Measurements from ENCODE around the gene ZNF526. TPM values are rescaled to one million over a fixed set of nuclear protein-coding genes. Genes with fewer than 3 reads are reported as not detected.
A peak's percentile ranks its signal among the peaks of the same experiment; 100 is the strongest.

ZNF526 gene
- total and polyA plus RNA-seq, 9 of the 15 experiments (the other 6 are each of a cell fraction or from before 2014, with no cell fraction given), result 1.3 to 17.9 (median 6.2) TPM

- TF ChIP-seq STAT6 (CRISPR knock-in tag; IDR thresholded peaks at IDR 0.05) (no peak; the same call in 1 of the 2 replicates), TEAD2 (tag; IDR thresholded peaks at IDR 0.05) (no peak), SAP30 (IDR thresholded peaks at IDR 0.05; ENCODE audit: borderline replicate concordance, insufficient read depth, low read depth, low read length, poor library complexity, severe bottlenecking) (no peak), U2AF2 (optimal IDR thresholded peaks at IDR 0.05; ENCODE audit: low read depth, low read length) (no peak), RNF2 (IDR thresholded peaks at IDR 0.05) (no peak), ZNF311 (CRISPR knock-in tag; IDR thresholded peaks at IDR 0.05) (peak; percentile 70; the same call in 1 of the 2 replicates), SRSF3 (IDR thresholded peaks at IDR 0.05; ENCODE audit: insufficient read depth, low read length) (no peak), CBFA2T2 (conservative IDR thresholded peaks at IDR 0.05) (peak; percentile 64), KAT2B (IDR thresholded peaks at IDR 0.05; ENCODE audit: low read depth, low read length) (no peak), SMAD2 (IDR thresholded peaks at IDR 0.05; ENCODE audit: low read depth, low read length) (no peak), HOXB6 (CRISPR knock-in tag; IDR thresholded peaks at IDR 0.05; ENCODE audit: borderline replicate concordance) (no peak), TAF7 (tag; IDR thresholded peaks at IDR 0.05) (no peak), HIVEP1 (CRISPR knock-in tag; IDR thresholded peaks at IDR 0.05) (0 out of 2 replicates have a peak, but pooled peaks have one; percentile 25), WHSC1 (IDR thresholded peaks at IDR 0.05; ENCODE audit: low read length) (no peak), ATF2 (CRISPR knock-in tag; IDR thresholded peaks at IDR 0.05) (no peak), GTF2E2 (tag; IDR thresholded peaks at IDR 0.05) (no peak)
- TF ChIP-seq, protein P1, sequence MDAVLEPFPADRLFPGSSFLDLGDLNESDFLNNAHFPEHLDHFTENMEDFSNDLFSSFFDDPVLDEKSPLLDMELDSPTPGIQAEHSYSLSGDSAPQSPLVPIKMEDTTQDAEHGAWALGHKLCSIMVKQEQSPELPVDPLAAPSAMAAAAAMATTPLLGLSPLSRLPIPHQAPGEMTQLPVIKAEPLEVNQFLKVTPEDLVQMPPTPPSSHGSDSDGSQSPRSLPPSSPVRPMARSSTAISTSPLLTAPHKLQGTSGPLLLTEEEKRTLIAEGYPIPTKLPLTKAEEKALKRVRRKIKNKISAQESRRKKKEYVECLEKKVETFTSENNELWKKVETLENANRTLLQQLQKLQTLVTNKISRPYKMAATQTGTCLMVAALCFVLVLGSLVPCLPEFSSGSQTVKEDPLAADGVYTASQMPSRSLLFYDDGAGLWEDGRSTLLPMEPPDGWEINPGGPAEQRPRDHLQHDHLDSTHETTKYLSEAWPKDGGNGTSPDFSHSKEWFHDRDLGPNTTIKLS (IDR thresholded peaks at IDR 0.05; ENCODE audit: borderline replicate concordance, low read depth), result peak; percentile 94
- TF ChIP-seq, protein P2, sequence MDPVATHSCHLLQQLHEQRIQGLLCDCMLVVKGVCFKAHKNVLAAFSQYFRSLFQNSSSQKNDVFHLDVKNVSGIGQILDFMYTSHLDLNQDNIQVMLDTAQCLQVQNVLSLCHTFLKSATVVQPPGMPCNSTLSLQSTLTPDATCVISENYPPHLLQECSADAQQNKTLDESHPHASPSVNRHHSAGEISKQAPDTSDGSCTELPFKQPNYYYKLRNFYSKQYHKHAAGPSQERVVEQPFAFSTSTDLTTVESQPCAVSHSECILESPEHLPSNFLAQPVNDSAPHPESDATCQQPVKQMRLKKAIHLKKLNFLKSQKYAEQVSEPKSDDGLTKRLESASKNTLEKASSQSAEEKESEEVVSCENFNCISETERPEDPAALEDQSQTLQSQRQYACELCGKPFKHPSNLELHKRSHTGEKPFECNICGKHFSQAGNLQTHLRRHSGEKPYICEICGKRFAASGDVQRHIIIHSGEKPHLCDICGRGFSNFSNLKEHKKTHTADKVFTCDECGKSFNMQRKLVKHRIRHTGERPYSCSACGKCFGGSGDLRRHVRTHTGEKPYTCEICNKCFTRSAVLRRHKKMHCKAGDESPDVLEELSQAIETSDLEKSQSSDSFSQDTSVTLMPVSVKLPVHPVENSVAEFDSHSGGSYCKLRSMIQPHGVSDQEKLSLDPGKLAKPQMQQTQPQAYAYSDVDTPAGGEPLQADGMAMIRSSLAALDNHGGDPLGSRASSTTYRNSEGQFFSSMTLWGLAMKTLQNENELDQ (CRISPR knock-in tag; IDR thresholded peaks at IDR 0.05; ENCODE audit: borderline replicate concordance), result no peak
Observed at GRCh38 chr19:42244347-42245220, 24.5 kb downstream of the ZNF526 start (continued).

Measured in K562 (cell line).